Mononuclear cell (primary cell): Measurements from ENCODE around the gene PGF. TPM values are rescaled to one million over a fixed set of nuclear protein-coding genes. Genes with fewer than 3 reads are reported as not detected.
"Not testable (repeated sequence)": the region's sequence is repeated elsewhere in the genome, so short reads cannot be mapped to it uniquely, and the experiment has no call there.

Experiments
- H3K27me3 ChIP-seq: 2 replicates; pipeline ENCODE4 v1.6.0; 2011; ENCODE audit warnings: low read length, control low read depth; ENCODE audit not compliant: insufficient read depth
- H3K4me1 ChIP-seq: 2 replicates; pipeline ENCODE4 v1.5.1; 2011; ENCODE audit warnings: mild to moderate bottlenecking, low read length, control low read depth; ENCODE audit not compliant: insufficient read depth
- H3K4me3 ChIP-seq: 2 replicates; pipeline ENCODE4 v1.5.1; 2011; ENCODE audit warnings: mild to moderate bottlenecking, low read length, moderate library complexity
- H3K9me3 ChIP-seq: 2 replicates; pipeline ENCODE4 v1.5.1; 2011; ENCODE audit warnings: low read depth, mild to moderate bottlenecking, control low read depth, low read length
- total RNA-seq: library from RNA; depleted of rRNA; stranded (reverse); fragments of >200 nt; gene quantifications from one replicate; pipeline ENCODE4 v1.2.3, GENCODE V29; 2012

Gene PGF
- total RNA-seq, 1 donor: not detected

DNA sequence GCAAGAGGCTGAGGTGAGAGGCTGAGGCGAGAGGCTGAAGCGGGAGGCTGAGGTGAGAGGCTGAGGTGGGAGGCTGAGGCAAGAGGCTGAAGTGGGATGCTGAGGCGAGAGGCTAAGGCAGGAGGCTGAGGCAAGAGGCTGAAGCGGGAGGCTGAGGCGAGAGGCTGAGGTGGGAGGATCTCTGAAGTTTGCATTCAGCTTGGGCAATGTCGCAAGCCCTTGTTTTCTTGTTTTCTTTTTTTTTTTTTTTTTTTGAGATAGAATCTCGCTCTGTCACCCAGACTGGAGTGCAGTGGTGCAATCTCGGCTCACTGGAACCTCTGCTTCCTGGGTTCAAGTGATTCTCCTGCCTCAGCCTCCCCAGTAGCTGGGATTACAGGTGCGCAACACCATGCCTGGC is 23.7 kb downstream of the PGF start:
- H3K4me1 ChIP-seq, H3K9me3 ChIP-seq, H3K27me3 ChIP-seq, H3K4me3 ChIP-seq: not testable (repeated sequence)

DNA sequence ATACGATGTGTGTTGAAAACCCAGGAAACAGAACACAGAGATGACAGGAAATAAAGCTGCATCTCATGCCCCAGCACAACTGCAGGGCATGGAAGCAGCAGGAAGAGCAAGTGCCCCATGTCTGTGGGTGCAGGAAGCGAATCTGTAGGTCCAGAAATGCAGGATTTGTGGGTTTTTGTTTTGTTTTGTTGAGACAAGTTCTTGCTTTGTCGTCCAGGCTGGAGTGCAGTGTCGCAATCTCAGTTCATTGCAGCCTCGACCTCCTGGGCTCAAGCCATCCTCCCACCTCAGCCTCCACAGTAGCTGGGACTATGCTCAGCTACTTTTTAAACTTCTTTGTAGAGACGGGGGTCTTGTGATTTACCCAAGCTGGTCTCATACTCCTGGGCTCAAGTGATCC is 26.2 kb downstream of the PGF start:
- Histone ChIP-seq H3K9me3 (no peaks in the 10 kb centered on the region), H3K4me1 (peaks cover 7% of the 10 kb centered on the region), H3K4me3 (no peak overlapping the region), H3K27me3 (no peaks in the 10 kb centered on the region)

DNA sequence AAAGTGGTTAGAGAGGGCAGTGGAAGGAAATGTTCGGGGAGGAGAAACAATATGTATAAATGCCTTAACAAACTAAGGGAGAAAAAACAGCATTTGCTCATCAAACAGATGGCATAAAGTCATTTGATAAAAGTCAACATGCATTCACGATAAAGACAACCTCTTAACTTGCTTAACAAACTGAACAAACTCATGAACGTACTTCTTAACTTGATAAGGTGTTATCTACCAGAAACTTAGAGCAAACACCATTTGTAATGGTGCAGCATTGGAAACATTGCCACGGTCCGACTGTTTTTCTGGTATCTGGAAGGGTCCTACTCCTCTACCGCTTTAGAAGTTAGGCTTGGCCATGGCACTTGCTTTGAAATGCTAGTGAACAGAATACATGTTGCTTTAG is 28.2 kb downstream of the PGF start:
- H3K27me3 ChIP-seq: peaks cover 3% of the 10 kb centered on the region
- H3K4me1 ChIP-seq: peaks cover 7% of the 10 kb centered on the region
- no peak overlapping the region for H3K4me3 ChIP-seq
- H3K9me3 ChIP-seq: no peaks in the 10 kb centered on the region

DNA sequence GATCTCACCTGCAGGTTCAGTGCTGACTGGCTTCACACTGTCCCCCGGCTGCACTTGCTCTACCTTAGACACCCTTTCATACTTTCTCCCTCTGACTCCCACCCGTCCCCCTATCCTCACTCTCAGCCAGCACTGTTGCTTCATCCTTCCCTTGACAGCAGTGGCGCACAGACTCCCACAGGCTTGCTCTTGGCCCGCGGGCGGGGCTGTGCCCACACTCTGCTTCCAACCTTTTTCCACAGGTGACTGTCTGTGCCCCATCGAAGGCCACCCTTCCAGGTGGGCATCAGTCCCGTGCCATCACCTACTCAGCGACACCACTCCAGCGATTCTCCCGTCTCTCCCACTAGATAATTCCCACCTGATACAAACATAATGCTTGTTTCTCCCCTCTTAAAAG is 31.3 kb downstream of the PGF start:
- Histone ChIP-seq H3K4me1 (peaks cover 5% of the 10 kb centered on the region), H3K27me3 (peaks cover 3% of the 10 kb centered on the region), H3K9me3 (no peaks in the 10 kb centered on the region), H3K4me3 (no peak overlapping the region)

DNA sequence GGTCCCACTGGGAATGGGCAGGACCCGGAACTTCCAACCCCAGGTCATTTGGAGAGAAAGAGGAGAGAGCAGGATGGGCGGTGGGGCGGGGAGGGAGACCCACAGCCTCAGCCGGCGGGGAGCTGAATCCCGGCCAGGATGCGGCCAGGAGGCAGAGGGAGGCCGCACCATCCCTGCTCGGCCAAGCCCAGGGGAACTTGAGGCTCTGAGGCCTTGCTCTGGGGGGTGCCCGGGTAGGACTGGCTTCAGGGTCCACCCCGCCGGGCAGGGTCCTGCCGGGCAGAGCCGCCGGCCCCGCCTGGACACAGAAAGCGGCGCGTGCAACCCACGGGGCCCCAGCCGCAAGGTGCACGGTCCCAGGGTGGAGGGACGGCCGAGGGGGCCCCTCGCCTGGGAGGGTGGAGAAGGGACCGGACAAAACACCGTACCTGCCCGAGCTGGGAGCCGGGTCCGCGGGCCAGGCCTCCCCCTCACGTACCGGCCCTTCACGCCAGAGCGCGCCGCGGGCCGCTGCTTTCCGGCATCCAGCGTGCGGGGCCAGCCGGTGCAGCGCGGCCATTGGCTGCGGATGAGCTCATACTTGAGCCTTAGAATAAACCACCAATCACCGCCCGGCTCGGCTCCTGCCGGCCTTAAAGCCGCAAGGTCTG is 32.5 kb downstream of the PGF start, which contains the start of gene RPS6KL1:
TSS of gene RPS6KL1 (minus strand) at position 509 of the 650 bp plus-strand sequence. CDS start 1,719 bp downstream, outside the sequence.
- Histone ChIP-seq H3K4me3 (peak within 1 kb of the TSS; percentile 12), H3K9me3 (no peaks in the 10 kb centered on the region), H3K4me1 (peaks cover 5% of the 10 kb centered on the region), H3K27me3 (peaks cover 3% of the 10 kb centered on the region)

DNA sequence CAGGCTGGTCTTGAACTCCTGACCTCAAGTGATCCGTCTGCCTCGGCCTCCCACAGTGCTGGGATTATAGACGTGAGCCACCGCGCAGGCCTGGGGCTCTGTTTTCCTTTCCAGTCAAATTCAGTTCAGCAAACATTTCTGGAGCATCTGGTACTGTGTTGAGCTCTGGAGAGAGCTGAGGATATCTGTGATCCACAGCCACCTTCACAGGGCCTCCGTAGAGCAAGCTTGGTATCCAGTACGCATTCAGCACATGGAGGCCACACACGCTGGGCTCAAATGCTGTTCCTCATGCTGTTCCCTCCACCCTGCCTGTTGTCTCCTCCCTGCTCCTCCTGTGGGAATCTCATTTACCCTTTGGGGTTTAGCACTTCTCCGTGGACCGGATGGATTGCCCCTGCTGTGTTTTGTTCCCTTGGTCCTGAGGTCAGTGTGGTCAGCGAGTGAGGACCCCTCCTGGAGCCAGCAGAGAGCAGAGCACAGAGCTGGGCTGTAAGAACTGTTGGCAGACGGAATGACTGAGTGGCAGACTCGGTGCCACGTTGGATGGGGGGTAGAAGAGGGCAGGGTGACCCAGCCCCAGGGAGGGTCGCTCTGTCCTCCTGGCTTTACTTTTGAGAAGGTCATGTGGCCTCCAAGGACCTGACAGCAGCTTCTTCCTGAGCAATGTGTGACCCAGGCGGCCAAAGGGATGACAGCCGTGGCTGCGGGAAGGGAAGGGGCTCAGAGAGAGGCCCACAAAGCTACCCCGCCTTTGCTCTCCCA is 33.2 kb downstream of the PGF start:
- H3K4me3 ChIP-seq: no peak overlapping the region
- peaks cover 3% of the 10 kb centered on the region for H3K27me3 ChIP-seq

DNA sequence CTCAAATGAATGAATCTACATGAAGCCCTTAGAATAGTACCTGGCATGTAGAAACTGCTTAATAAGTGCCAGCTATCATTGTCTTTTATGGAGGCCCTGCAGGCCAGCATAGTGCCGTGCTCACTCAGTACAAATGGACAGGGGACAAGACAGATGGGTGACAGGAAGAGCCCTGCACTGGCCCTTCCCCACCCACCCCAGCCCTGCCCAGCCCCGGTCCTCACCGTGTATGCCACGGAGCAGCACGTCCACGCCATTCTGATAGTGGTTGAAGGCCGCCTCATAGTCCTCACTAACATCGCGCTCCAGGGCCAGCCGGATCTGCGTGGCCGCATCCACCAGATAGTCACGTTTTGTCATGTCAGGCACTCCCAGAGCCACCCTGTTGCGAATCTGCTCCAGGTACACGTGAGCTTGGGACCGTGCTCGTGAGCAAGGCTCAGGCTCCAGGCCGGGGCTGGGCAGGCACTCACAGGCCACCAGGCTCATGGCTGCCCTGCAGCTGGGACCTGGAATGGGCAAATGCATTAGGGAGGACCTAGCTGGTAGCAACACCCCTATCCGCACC is 34.3 kb downstream of the PGF start:
- Histone ChIP-seq H3K9me3 (no peaks in the 10 kb centered on the region), H3K4me1 (peaks cover 5% of the 10 kb centered on the region), H3K27me3 (peaks cover 3% of the 10 kb centered on the region), H3K4me3 (no peak overlapping the region)

More for the DNA sequence above, 33.2 kb downstream of the PGF start:
- H3K9me3 ChIP-seq: no peaks in the 10 kb centered on the region
- peaks cover 5% of the 10 kb centered on the region for H3K4me1 ChIP-seq

DNA sequence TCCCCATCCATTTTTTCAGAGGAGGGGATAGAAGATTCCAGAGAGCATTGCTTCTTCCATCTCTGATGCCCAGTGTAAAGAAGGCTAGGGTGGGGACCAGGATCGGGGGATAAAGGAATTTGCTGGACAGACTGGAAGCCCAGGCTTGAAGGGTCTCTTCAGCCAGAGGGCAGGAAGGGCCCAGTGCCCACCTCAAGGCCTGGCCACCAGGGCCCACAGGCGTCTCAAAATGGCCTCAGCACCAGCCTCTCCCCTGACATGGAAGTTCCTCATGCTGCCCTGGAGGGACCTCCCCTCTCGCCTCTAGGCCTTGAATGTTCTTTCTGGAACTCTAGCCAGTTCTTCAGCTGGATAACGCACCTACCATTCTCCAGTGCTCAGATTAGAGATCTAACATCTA is 35.1 kb downstream of the PGF start:
- Histone ChIP-seq H3K4me1 (peaks cover 5% of the 10 kb centered on the region), H3K27me3 (peaks cover 3% of the 10 kb centered on the region), H3K9me3 (no peaks in the 10 kb centered on the region), H3K4me3 (no peak overlapping the region)

DNA sequence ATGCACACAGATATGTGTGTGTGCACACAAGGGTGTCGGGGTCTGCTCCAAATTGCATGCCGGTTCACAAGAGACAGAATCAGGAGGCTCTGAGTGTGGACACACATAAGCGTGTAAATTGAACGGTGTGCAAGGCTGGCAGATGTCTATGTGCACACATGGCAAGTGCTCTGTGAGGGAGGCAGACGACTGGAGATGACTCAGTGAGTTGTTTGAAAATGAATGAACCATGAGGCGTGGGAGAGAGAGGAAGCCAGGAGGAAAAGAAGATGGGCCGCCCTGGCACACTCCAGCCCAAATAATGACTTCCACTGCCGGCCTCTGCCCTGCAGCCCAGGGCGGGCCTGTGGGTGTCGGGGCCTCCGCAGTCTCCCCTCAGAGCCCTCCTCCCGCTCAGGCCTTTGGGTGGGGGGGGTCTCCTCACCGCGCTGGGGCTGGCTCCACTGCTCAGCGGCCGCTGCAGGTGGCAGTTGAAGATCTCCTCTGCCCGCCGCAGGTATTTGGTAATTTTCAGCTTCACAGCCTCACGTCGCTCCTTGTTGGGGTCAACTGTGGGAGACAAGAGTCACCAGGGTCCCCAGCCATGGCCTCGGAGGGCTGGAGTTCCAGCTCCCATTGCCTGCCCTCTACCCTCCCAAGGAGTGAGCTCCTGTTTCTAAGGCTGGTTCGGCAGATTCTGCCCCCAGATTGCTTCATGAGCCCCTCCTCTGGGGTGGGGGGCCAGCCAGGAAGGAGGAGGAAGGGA is 35.8 kb downstream of the PGF start:
- peaks cover 5% of the 10 kb centered on the region for H3K4me1 ChIP-seq
- H3K4me3 ChIP-seq: no peak overlapping the region
- H3K27me3 ChIP-seq: peaks cover 3% of the 10 kb centered on the region
- H3K9me3 ChIP-seq: no peaks in the 10 kb centered on the region

DNA sequence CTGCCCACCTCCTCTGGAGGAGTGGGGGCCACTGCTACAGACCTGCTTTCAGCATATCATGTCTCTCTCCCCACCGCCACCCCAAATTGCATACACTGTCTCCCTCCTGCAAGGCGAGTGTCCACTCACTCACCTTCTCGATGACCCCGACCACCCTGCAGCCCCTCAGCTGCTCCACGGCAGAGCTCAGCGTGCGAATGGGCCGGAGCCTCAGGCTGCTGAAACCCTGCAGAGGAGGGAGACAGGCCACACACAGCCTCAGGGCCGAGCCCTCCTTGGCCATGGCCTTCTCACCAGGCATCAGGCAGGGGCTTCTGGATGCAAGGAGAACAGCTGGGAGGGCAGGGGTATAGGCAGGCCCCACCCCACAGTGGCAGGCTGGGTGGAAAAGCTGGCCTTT is 37.0 kb downstream of the PGF start:
- no peak overlapping the region for H3K4me3 ChIP-seq
- peaks cover 5% of the 10 kb centered on the region for H3K4me1 ChIP-seq
- no peaks in the 10 kb centered on the region for H3K9me3 ChIP-seq
- H3K27me3 ChIP-seq: no peaks in the 10 kb centered on the region

DNA sequence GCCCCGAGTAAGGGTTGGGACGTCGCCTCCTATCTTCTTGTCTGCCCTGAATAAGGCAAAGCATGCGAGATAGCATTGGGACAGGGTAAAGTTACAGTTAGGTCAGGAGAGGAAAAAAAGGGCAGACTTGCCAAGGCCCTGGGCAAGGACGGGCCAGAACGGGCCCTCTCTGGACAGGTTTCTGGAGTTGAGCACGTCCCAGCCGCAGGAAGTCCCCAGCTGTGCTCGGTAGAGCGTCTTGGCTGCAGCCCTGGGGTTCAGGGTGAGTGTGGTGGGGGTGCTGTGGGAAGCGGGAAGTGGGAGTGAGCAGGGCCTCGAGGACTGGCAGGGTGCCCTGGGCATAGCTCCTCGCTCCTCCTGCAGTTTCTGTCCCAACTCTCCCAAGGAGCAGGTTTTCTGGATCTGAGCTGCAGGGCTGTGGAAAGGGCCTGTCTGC is 37.7 kb downstream of the PGF start:
- Histone ChIP-seq H3K4me3 (no peak overlapping the region), H3K27me3 (no peaks in the 10 kb centered on the region), H3K9me3 (no peaks in the 10 kb centered on the region), H3K4me1 (peaks cover under 1% of the 10 kb centered on the region)

DNA sequence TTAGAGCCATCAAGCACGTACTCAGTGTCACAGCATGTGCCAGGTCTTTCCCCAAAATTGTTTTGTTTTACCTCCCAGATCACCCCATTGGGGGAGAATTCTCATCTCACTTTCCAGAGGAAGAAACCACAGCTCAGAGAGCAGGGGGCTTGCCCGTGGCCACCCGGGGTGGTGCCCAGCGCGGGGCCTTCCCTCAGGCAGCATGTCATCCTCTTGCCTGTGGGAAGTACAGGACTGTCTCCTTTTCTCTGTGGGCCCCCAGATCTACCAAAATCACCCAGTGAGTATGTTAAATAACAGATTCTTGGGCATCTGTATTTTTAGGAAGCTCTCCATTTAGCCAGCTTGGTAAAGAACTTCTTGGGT is 38.2 kb downstream of the PGF start:
- Histone ChIP-seq H3K9me3 (no peaks in the 10 kb centered on the region), H3K27me3 (no peaks in the 10 kb centered on the region), H3K4me3 (no peak overlapping the region), H3K4me1 (no peaks in the 10 kb centered on the region)

DNA sequence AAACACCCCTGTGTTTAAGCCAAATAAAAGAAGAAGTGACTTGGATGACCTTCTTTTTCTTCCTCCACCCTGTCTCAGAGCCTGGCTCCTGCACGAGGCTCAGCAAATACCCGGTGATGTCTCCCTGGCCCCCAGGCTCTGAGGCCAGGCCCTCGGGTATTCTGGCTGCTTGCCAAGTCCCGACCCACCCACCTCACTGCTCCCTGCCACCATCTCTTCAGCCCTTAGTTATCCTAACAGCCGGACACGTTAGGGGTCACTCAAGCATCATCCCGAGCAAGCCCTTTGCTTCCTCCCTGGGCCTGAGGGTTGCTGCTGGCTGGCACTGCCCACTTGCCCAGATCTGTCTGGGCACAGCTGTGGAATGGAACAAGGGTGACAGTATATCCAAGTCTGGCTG is 39.6 kb downstream of the PGF start:
- Histone ChIP-seq H3K9me3 (no peaks in the 10 kb centered on the region), H3K4me1 (no peaks in the 10 kb centered on the region), H3K27me3 (no peaks in the 10 kb centered on the region), H3K4me3 (no peak overlapping the region)

DNA sequence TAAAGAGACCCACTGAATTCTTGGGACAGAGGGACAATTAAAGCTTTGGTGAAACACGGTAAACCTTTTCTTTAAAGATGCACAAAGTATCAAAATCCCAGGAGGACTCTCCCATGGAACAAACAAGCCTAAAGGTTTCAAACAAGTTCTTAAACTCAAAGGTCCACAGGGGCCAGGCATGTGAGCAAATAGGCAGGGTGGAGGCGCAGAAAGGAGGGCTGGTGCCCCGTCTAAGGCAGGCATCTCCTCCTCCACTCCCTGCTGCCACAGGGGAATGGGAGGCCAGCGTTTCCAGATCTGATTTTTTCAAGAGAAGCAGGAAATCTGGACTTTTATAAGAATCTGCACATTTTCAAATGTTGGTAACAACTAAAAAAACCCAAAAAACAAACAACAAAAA is 40.0 kb downstream of the PGF start:
- no peaks in the 10 kb centered on the region for H3K9me3 ChIP-seq
- H3K27me3 ChIP-seq: no peaks in the 10 kb centered on the region
- H3K4me1 ChIP-seq: no peaks in the 10 kb centered on the region
- no peak overlapping the region for H3K4me3 ChIP-seq

DNA sequence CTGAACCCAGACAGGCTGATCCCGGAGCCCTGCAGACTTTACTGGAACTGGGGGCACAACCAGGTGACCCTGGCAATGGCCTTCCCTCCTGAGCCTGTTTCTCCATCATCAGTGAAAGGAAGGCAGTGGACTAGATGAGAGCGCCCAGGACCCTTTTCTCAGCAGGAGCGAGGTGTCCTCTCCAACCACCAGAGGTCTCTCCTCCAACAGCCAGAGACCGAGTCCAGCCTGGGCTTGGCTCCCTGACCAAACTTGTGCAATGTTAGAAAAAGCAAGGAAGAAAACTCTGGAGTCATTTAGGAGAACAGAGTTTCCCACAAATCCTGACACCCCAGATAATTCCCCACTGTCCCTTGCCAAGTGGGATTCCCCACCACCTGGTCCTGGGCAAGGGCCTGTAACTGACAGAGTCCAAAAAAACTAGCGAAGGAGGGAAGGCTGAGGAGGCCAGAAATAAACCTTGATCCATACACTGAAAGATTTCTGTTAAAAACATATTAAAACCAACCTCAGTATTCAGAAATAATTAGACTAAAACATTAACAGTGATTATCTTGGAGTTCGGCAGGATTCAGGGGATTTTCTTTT is 41.3 kb downstream of the PGF start:
- Histone ChIP-seq H3K27me3 (no peaks in the 10 kb centered on the region), H3K4me1 (no peaks in the 10 kb centered on the region), H3K4me3 (no peak overlapping the region), H3K9me3 (no peaks in the 10 kb centered on the region)
